ENCODE data around the gene GREB1L.

DNA sequence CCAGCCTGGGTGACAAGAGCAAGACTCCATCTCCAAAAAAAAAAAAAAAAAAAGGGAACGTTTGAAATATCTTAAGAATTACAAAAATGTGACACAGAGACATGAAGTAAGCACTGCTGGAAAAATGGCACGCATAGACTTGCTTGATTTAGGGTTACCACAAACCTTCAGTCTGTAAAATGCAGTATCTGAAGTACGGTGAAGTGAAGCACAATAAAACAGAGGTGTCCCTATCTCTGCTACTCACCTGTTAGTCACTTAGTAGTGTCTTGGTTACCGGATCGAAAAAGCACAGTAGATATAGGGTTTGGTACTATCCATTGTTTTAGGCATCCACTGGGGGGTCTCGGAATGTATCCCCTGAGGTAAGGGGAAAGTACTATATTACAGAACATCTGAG lies 11.6 kb upstream of the GREB1L start:
- TF ChIP-seq, protein P1, sequence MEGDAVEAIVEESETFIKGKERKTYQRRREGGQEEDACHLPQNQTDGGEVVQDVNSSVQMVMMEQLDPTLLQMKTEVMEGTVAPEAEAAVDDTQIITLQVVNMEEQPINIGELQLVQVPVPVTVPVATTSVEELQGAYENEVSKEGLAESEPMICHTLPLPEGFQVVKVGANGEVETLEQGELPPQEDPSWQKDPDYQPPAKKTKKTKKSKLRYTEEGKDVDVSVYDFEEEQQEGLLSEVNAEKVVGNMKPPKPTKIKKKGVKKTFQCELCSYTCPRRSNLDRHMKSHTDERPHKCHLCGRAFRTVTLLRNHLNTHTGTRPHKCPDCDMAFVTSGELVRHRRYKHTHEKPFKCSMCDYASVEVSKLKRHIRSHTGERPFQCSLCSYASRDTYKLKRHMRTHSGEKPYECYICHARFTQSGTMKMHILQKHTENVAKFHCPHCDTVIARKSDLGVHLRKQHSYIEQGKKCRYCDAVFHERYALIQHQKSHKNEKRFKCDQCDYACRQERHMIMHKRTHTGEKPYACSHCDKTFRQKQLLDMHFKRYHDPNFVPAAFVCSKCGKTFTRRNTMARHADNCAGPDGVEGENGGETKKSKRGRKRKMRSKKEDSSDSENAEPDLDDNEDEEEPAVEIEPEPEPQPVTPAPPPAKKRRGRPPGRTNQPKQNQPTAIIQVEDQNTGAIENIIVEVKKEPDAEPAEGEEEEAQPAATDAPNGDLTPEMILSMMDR (IDR thresholded peaks at IDR 0.05), result no peak
- no peak for TF ChIP-seq EP300 (IDR thresholded peaks at IDR 0.05)

All from tibial nerve (tissue), 4 donors.